Neural cell (in vitro differentiated cells): ENCODE measurements around the gene TRPM2.

ENCODE experiments used
- CTCF ChIP-seq: fragments of 450-650 bp; IDR thresholded peaks from 2 replicates; pipeline ENCODE4 v1.5.1; 2014; ENCODE audit warnings: antibody characterized with exemption, mild to moderate bottlenecking, moderate library complexity; ENCODE audit not compliant: poor library complexity, severe bottlenecking
- EP300 ChIP-seq: fragments of 450-650 bp; conservative IDR thresholded peaks from 2 replicates; pipeline ENCODE4 v1.6.1; 2014; ENCODE audit warnings: antibody characterized with exemption, mild to moderate bottlenecking, moderate library complexity; ENCODE audit not compliant: poor library complexity, severe bottlenecking
- EZH2 ChIP-seq: fragments of 200-600, 300-800 bp; shearing (Covaris generic), sonication (generic); IDR thresholded peaks from 2 replicates; pipeline ENCODE4 v1.6.1; 2014; ENCODE audit warnings: antibody characterized with exemption, low read length, borderline replicate concordance, mild to moderate bottlenecking; ENCODE audit not compliant: insufficient read depth, poor library complexity, severe bottlenecking
- MXI1 ChIP-seq: fragments of 450-650 bp; conservative IDR thresholded peaks from 2 replicates; pipeline ENCODE4 v1.6.1; 2014; ENCODE audit warnings: antibody characterized with exemption, mild to moderate bottlenecking; ENCODE audit not compliant: poor library complexity, severe bottlenecking
- POLR2AphosphoS5 ChIP-seq: IDR thresholded peaks from 2 replicates; pipeline ENCODE4 v1.6.1; 2012
- RAD21 ChIP-seq: fragments of 450-650 bp; conservative IDR thresholded peaks from 2 replicates; pipeline ENCODE4 v1.6.1; 2014; ENCODE audit warnings: antibody characterized with exemption, mild to moderate bottlenecking, moderate library complexity
- REST ChIP-seq: IDR thresholded peaks from 2 replicates; pipeline ENCODE4 v1.6.1; 2012; ENCODE audit warnings: borderline replicate concordance
- SMC3 ChIP-seq: fragments of 450-650 bp; conservative IDR thresholded peaks from 2 replicates; pipeline ENCODE4 v1.6.1; 2014; ENCODE audit warnings: antibody characterized with exemption, mild to moderate bottlenecking, moderate library complexity; ENCODE audit not compliant: poor library complexity
- TAF1 ChIP-seq: IDR thresholded peaks from 2 replicates; pipeline ENCODE4 v1.6.1; 2012; ENCODE audit warnings: low read depth

- TF ChIP-seq RAD21 (no peak), CTCF (no peak), REST (no peak), EZH2 (no peak), TAF1 (no peak), POLR2AphosphoS5 (no peak), MXI1 (no peak), SMC3 (no peak), EP300 (no peak)
Observed at GRCh38 chr21:44363278-44363677, 9.9 kb downstream of the TRPM2 start.
